ENCODE data around the gene DKC1. TPM values are rescaled to one million over a fixed set of nuclear protein-coding genes. Genes with fewer than 3 reads are reported as not detected.
A peak's percentile ranks its signal among the peaks of the same experiment; 100 is the strongest.

Gene DKC1
- total RNA-seq, 2 donors from 2014 or later: 19.5 to 34.3 TPM

DNA sequence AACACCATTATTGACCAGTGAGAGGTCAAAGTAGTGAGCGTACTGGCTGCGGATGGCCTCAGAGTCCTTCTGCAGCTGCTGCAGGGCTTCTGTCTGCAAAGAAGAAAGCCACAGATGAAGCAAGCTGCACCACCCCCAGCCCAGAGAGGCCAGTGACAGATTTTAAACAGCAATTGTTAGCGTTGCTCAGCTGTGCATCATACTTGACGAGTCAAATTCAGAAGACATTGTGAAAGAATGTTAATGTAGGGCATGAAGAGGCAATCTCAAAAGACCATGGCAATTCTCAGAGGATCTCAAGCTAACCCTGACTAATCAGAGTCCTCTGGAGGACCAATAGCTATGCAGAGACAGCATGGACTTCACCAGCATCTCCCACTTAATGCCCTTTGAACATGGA, 16.6 kb downstream of the DKC1 start:
- intact Hi-C loops (cut with DNase I): no loop called here
- no peak for DNase-seq
- ATAC-seq: no peak

- ATAC-seq (no peak), DNase-seq (no peak)
- intact Hi-C loops (cut with DNase I): no loop called here
Measured at GRCh38 chrX:154780968-154781367, 18.3 kb downstream of the DKC1 start.

- ATAC-seq (no peak), DNase-seq (no peak)
- intact Hi-C loops (cut with DNase I): no loop called here
Measured at GRCh38 chrX:154784149-154784995, 21.7 kb downstream of the DKC1 start.

- DNase-seq: no peak
- no peak for ATAC-seq
- intact Hi-C loops (cut with DNase I): no loop called here
Measured at GRCh38 chrX:154785716-154786115, 23.1 kb downstream of the DKC1 start.

GRCh38 chrX:154791467-154791866, 28.8 kb downstream of the DKC1 start:
- ATAC-seq (no peak), DNase-seq (no peak)
- intact Hi-C loops (cut with DNase I): no loop called here

- ATAC-seq: no peak
- intact Hi-C loops (cut with DNase I): no loop called here
- no peak for DNase-seq
Measured at GRCh38 chrX:154791939-154792338, 29.3 kb downstream of the DKC1 start.

- intact Hi-C loops (cut with DNase I): no loop called here
- ATAC-seq (no peak), DNase-seq (no peak)
Measured at GRCh38 chrX:154793084-154793795, 30.6 kb downstream of the DKC1 start.

- intact Hi-C loops (cut with DNase I): no loop called here
- no peak for DNase-seq
- no peak for ATAC-seq
Measured at GRCh38 chrX:154795016-154795415, 32.4 kb downstream of the DKC1 start.

DNA sequence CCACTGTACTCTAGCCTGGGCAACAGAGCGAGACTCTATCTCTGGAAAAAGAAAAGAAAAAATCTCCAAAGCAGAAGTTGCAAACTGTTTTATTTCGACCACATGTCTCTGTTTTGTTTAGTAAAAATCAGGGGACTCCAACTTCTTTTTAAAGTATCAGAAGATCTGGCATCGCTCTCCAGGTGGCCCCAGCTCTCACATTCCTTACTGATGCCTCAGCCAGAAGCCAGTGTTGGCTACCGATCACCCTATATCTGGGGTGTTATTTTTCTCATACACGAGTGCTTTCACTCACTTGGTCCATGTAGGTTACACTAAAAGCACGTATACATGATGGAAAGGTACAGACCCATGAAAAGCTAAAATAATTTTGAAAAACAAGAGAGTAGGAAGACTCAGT, 34.3 kb downstream of the DKC1 start:
- intact Hi-C loops (cut with DNase I): no loop called here

GRCh38 chrX:154799556-154800348, 37.1 kb downstream of the DKC1 start:
- intact Hi-C loops (cut with DNase I): no loop called here
- peak; percentile 32 for DNase-seq
- ATAC-seq: peak in 1 of 2 donors; percentile 55

More for the DNA sequence above, 34.3 kb downstream of the DKC1 start:
- DNase-seq (no peak), ATAC-seq (no peak)

GRCh38 chrX:154800478-154801210, 38.0 kb downstream of the DKC1 start:
- DNase-seq: no peak
- intact Hi-C loops (cut with DNase I): no loop called here
- ATAC-seq: no peak

GRCh38 chrX:154802947-154803346, 40.3 kb downstream of the DKC1 start:
- intact Hi-C loops (cut with DNase I): no loop called here
- DNase-seq: no peak
- ATAC-seq: no peak

DNA sequence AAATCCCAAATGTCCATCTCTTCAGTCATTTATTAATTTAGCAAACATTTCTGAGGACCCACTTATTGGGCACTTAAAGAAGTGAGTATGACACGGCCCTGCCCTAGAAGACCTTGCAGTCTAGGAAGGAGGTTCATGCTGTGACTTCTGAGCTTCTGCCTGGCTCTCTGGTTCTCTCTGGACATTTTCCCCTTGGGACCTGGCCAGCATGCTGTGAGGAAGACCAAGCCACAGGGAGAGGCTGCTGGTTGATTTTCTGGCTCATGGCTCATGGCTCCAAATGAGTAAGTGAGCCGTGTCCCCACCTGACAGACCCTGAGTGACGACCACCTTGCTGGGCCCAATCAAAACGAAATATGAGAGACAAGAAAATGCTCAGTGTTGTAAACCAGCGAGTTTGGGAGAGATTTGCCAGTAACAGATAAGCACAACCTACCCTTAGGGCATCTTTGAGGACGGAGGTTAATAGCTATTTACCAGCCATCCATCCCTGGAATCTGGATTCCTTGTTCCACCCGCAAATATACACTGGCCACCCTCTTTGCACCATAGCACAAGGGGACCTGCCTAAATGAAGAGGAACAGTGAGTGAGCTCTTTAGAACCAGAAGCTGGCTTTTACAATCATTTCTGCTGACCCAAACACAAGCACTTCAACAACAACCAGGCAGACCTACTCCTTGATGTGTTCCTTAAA, 41.7 kb downstream of the DKC1 start:
- intact Hi-C loops (cut with DNase I): no loop called here
- no peak for DNase-seq

GRCh38 chrX:154804957-154805695, 42.5 kb downstream of the DKC1 start, which contains the start of gene MPP1:
Gene MPP1 (minus strand): TSS chrX:154805485. CDS start chrX:154805373, 112 bp downstream.
- peak; percentile 99 to 100 for ATAC-seq
- DNase-seq: peak; percentile 76
- intact Hi-C loops (cut with DNase I): no loop called here

More for the DNA sequence above, 41.7 kb downstream of the DKC1 start:
- ATAC-seq: peak; percentile 3 to 4

- no peak for ATAC-seq
- intact Hi-C loops (cut with DNase I): no loop called here
- no peak for DNase-seq
Measured at GRCh38 chrX:154805696-154806091, 43.0 kb downstream of the DKC1 start.

- no peak for ATAC-seq
- intact Hi-C loops (cut with DNase I): no loop called here
- no peak for DNase-seq
Measured at GRCh38 chrX:154806837-154807501, 44.3 kb downstream of the DKC1 start.

GRCh38 chrX:154809939-154810665, 47.4 kb downstream of the DKC1 start:
- DNase-seq (no peak), ATAC-seq (no peak)
- intact Hi-C loops (cut with DNase I): no loop called here

All from left cardiac atrium (tissue), 4 donors.